GM21526 (cell line): ENCODE results near the gene ZFYVE21.

Experiments used
- ATAC-seq: cut with Tn5 transposase; IDR thresholded peaks from one replicate; pipeline ENCODE4 v1.9.1; 2021; ENCODE audit warnings: moderate library complexity; ENCODE audit not compliant: unreplicated experiment, low FRiP score

Gene ZFYVE21

DNA sequence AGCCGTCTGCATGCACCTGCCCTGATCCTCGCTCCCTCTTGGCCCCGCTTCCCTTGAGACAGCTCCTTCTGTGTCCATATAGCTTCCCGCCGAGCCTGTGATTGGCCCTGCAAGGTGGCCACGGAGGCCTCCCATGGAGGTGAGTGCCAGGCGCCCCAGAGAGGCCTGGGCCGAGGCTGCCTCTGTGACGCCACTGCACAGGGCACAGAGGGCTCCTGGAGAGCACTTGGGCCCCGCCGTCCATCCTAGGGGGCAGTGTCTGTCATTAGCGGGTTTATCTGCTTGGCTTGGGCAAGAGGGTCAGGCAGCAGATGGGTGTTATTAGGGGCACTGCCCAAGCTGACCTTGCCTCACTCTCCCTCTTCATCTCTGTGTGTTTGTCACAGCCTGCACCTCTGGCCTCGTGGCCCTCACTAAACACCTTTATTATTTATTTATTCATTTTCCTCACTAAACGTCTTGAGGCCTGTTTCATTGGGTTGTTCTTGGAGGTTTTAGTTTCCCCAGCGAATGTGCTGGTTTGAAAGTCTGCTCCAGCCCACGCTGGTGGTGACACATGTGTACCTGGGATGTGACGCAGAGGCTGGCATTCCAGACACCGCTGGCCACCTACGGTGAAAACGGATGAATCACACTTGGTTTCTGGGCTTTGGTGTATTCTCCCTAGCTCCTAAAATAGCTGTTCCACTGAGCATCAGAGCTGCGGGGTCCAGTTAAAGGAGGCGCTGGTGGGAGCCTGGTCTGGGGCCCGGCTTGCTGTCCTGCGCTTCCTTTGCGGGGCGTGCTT, 5.9 kb downstream of the ZFYVE21 start:
- ATAC-seq = no peak

DNA sequence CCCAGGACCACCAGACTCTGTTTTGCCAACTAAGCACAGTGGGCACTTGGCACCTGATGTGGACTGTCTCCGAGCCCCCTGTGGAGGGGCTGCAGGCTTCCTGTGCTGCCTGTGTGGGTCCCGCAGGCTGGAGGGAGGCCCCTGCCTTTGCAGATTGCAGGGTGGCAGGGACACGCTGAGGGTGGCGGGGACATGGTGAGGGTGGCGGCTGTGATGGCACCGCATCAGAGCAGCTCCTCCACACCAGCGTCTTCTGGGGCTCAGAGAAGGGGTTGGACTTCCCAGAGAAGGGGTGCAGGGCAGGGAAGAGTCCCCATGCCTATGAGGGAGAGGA, 8.1 kb downstream of the ZFYVE21 start:
- ATAC-seq = no peak

GRCh38 chr14:103724116-103724515, 8.5 kb downstream of the ZFYVE21 start:
- ATAC-seq = no peak

GRCh38 chr14:103725001-103725682, 9.5 kb downstream of the ZFYVE21 start:
- no peak for ATAC-seq

DNA sequence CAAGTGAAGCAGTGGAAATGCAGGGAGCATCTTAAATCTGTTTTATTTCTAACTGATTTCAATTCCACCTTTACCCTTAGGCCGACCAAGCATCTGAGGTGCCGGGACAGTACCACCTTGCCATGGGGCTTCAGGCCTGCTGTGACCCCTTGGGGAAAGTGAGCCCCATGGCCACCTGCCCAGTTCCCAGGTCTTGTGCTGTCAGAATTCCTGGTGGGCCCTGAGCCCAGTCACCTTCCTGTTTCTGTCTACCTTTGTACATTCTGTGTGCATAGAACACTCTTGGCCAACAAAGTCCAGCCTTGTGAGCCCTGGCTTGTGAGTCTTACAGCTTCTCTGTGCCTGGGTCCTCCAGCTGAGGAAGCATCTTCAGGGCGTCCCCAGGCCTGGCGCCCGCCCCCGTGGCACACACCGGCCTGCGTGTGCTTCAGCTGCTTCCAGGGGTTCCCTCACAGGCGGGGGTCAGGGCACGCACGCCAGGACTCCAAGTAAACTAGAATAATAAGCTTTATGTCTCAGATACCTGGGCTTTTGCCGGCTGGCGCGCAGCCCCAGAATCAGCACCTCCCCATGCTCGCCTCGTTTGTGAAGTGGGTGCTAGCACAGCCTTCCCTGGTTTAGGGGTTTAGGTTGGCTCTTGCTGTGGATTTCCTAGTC, 10.3 kb downstream of the ZFYVE21 start:
- ATAC-seq = no peak

- ATAC-seq = no peak
Observed at GRCh38 chr14:103726474-103726873, 10.9 kb downstream of the ZFYVE21 start.

DNA sequence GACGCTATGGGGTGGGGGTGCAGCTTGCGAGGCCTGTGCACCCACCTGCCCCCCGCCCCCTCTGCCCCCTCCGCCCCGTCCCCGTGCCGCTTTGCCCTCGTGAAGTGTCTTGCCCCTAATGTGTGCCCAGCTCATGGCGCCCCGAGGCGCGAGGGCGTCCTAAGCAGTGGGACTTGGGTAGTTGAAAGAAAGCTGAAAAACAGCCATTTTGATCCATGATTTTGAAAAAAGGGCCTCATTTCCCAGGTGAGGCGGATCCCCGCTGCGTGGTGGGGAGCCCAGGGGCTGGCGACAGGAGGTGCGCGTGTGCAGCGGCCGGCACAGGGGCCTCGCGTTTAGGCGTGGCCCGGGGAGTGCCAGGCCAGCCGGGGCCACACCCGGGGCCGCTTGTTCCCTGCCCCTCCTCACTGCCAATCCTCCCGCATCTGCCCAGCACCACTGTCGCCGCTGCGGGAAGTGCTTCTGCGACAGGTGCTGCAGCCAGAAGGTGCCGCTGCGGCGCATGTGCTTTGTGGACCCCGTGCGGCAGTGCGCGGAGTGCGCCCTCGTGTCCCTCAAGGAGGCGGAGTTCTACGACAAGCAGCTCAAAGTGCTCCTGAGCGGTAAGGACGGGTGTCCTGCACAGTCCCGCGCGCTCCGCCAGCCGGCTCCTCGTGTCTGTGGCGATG, 11.8 kb downstream of the ZFYVE21 start:
- no peak for ATAC-seq

GRCh38 chr14:103728141-103728540, 12.5 kb downstream of the ZFYVE21 start:
- no peak for ATAC-seq

DNA sequence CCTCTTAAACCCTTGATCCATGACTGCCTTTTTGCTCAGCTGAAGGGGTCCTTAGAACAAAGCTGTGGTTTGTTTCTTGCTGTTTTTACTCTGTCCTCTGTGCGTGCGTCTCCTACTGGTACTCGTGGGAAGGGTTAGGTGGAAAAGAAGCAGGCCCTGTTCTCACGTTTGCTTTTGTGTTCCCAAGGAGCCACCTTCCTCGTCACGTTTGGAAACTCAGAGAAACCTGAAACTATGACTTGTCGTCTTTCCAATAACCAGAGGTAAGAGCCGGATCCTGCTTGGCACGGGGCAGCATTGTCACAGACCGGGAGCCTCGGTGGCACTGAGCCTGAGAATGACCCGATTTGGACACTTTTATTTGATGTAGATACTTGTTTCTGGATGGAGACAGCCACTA, 13.1 kb downstream of the ZFYVE21 start:
- ATAC-seq = no peak

DNA sequence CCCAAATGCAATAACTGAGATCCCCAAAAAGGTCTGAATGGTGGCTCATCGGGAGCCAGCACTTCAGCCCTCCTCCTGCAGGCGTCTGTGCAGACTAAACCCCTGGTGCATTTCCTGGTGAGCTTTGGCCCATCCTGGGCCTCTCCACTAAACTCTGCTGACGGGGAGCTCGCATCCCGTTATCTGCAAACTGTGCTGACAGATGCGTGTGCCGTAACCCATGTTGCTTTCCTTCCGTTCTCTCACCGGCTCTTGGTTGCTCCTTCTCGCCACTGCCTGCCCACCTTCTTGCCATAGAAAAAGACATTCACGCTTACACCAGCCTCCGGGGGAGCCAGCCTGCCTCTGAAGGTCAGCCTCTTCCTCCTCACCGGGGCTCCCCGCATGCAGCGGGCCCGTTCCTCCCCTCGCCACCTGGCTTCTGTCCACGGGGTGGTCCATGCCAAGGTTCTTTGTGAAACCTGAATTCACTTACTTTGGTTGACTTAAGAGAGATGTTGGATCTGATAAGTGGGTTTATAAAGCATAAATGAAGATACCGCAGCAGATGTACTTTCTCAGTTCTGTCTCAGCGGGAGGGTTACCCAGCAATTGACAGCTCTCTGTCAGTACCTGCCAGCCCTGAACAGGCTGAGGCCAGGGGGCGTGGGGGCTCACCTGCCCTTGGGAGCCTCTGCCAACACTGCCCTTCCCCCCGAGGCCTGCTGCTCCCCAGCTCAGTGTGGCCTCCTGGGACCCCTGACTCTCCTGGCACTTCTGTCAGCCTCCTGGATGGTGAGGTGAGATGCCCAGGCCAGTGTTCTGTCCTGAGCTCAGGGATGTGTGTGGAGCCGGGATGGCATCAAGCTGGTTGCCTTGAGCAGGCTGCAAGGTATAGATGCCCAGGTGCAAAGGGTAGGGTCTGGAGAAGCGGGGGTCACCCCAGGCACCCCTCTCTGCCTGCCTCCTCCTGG, 14.2 kb downstream of the ZFYVE21 start:
- ATAC-seq = no peak

- no peak for ATAC-seq
Observed at GRCh38 chr14:103730490-103731035, 15.0 kb downstream of the ZFYVE21 start.

DNA sequence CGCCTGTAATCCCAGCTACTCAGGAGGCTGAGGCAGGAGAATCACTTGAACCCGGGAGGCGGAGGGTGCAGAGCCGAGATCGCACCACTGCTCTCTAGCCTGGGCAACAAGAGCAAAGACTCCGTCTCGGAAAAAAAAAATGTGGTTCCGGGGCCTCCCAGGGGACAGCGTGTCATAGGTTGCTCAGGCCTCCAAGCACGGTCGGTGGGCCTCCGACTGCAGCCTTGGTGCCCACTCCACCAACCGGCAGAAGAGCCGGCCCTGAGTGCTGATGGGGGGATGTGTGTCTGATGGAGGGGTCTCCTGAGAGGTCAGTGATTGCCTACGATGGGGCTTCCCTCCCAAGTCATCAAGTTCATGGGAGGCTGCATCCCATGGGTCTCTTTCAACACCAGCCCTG, 15.9 kb downstream of the ZFYVE21 start:
- ATAC-seq = no peak

DNA sequence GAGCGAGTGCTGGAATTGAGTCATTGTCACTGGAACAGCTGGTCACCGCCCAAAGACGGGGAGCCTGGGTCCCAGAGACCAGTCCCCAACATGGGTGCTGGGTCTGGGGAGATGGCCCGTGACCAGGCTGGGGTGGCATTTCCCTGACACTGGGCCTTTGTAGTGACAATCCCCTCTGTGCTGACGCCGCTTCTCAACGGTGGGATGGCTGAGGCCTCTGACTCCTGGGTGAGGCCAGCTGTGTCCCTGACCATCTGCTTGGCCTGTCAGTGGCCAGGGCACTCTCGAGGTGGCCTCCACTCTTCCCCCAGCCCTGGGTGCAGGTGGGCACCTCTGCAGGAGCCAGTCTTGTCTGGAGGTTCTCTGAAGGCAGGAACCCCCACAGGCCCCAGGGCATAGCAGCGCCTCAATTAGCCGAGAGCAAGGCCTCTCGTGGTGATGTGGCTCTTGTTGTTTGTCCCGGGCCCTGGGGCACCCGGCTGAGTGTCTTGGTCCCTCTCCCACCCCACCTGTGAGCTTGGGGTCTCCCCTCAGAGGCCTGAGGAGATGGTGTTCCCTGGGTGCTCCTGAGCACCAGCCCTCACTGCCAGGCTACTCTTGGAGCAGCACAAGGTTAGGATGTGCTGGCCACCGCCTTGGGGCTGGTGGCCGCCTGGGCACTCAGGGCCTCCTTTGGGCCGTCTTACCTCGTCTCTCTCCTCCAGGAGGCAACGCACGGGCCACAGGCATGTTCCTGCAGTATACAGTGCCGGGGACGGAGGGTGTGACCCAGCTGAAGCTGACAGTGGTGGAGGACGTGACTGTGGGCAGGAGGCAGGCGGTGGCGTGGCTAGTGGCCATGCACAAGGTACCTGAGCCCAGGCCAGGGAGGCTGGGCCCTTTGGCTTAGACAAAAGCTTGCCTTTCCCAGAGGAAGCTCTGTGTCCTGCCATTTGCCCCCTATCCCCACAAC, 16.6 kb downstream of the ZFYVE21 start:
- ATAC-seq = no peak

- ATAC-seq = no peak
Observed at GRCh38 chr14:103732868-103733620, 17.4 kb downstream of the ZFYVE21 start.

GRCh38 chr14:103733651-103734050, 18.0 kb downstream of the ZFYVE21 start:
- no peak for ATAC-seq

GRCh38 chr14:103734081-103734888, 18.7 kb downstream of the ZFYVE21 start:
- ATAC-seq = no peak

- ATAC-seq = no peak
Observed at GRCh38 chr14:103735022-103735421, 19.4 kb downstream of the ZFYVE21 start.
